ENCODE results near the gene TMEM42.

GRCh38 chr3:44874308-44874707 is 12.6 kb downstream of the TMEM42 start, which contains the start of gene TGM4:
- TF ChIP-seq STAT3 (IDR thresholded peaks at IDR 0.05; ENCODE audit: low read depth, low read length), result no peak
- TF ChIP-seq CBX5 (IDR thresholded peaks at IDR 0.05; ENCODE audit: low read depth), result no peak
- no peak for TF ChIP-seq CTCF (IDR thresholded peaks at IDR 0.05 in 2 of 3, conservative IDR thresholded peaks at IDR 0.05 in 1 of 3; ENCODE audit: control insufficient read depth in 2 of 3, extremely low read depth in 1 of 3, insufficient read depth in 1 of 3, low read depth in 3 of 3, low read length in 3 of 3)
- no peak for TF ChIP-seq REST (IDR thresholded peaks at IDR 0.05; ENCODE audit: low read depth, low read length)
- no peak for TF ChIP-seq RAD51 (IDR thresholded peaks at IDR 0.05)
- TF ChIP-seq NR2F1 (conservative IDR thresholded peaks at IDR 0.05), result no peak
- TF ChIP-seq EZH2 (IDR thresholded peaks at IDR 0.05; ENCODE audit: borderline replicate concordance, control insufficient read depth, low read depth, low read length), result no peak
- TF ChIP-seq NFYB (IDR thresholded peaks at IDR 0.05; ENCODE audit: insufficient read depth, low read depth, low read length), result no peak

Data from GM12878 (cell line).